Fibroblast of gingiva (primary cell): ENCODE measurements around the gene PPP1R9A.
"Not testable (repeated sequence)": the region's sequence is repeated elsewhere in the genome, so short reads cannot be mapped to it uniquely, and the experiment has no call there.

Experiments
- DNase-seq: peaks from one replicate; pipeline ENCODE4 v3.0.0-alpha.2; 2011; ENCODE audit warnings: low read depth

Gene PPP1R9A

DNA sequence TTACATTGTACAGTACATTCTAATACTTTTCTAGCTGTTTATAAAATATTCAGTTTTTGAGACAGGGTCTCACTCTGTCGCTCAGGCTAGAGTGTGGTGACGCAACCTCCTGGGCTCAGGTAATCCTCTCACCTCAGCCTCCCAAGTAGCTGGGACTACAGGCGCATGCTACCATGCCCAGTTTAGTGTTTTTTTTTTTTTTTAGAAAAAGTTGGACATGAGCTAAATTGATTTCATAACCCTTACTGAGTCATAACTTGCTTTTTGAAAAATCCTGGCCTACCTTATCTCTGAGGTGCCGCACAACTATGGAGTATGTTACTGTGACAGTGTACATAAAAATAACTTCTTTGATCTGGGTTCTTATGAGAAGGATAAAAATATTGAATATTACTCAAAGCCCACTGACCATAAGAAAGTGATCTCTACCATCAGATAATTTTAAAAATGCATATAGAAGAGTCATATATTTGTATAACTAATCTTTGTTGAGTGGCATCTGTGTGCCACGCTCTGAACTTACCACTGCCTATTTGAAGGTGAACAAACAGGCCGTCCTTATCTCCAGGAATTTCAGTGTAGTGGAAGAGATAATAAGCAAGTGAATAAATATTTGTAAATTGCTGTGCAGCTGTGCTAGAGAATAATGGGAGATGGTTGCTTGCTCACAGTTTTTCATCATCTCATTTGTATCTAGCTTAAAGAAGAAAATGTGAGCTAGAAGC, 73.2 kb downstream of the PPP1R9A start:
- no peak for DNase-seq

DNA sequence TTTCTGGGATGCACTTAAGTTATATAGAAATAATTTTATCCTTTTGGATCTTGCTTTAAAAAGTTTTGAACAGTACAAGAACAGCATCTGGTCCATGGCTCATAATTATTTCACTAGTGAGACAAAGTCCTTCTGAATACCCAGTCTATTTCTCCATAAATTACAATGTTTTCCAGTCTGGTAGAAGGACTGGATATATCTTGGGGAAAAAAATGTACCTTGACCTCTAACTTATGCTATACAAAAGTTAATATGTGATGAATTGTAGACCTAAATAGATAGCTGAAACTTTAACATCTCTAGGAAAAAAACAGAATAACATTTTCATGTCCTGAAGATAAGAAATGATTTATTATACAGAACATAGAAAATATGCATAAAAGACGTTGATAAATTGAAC, 88.5 kb downstream of the PPP1R9A start:
- DNase-seq, result no peak

DNA sequence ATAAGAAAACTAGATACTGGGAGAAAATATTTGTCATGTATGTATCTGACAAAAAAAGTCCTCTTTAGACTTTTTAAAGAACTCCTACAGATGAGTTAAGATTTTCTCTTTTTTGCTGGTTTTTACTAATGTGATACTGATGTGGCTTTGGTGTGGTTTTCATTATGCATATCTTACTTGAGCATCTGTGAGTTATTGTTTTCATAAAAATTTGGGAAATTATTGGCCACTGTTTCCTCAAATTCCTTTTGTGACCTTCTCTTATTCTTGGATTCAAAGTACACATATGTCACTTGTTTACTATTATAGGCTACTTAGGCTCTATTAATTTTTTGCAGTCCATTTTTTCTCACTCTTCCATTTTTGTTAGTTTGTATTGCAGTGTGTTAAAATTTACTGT, 89.0 kb downstream of the PPP1R9A start:
- no peak for DNase-seq

DNA sequence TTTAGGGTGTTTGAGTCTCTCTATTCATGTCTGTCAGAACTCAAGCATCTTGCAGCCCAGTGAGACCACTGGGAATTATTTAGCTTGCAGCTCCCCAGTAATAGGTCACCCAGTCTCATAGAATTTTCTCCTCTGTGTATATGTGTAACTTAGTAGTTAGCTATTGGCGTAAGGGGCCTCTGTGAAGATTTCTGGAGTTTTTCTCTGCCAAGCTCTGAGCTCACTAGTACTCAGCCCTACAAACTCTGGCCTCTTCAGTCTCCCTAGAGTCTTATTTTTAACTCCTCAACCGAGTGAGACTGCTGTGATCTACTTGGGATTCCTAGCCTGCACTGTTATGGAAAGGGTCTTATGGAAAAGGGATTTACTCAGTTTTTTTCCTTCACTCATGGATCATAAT, 90.2 kb downstream of the PPP1R9A start:
- DNase-seq, result no peak

DNA sequence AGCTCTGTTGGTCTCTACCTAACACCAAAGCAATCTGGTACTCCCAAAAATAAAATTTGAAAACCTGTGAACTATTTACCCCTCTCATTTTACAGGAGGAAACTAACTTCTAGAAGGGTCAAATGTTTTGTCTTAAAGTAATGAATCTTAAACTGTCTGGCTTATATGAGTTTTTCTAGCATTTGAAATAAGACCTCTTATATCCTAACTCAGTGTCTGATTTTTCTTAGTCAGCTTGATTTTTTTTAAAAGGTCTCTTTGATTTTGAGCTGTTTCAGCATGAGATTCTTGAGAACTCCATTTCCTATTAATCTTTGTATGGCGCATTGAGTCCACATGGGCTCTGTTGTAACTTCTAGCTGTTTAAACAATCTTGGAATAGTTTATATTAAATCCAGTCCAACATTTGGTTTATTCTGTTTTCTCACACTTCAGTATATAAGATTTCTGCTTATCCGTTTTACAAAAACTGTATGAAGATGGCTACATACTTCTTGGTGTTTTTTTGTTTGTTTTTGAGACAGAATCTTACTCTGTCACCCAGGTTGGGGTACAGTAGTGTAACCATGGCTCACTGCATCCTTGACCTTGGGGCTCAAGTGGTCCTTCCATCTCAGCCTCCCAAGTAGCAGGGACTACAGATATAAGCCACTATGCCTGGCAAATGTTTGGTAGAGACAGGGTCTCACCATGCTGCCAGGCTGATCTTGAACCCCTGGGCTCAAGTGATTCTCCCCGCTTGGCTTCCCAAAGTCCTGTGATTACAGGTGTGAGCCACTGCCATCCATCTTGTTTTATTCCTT, 91.1 kb downstream of the PPP1R9A start:
- no peak for DNase-seq

DNA sequence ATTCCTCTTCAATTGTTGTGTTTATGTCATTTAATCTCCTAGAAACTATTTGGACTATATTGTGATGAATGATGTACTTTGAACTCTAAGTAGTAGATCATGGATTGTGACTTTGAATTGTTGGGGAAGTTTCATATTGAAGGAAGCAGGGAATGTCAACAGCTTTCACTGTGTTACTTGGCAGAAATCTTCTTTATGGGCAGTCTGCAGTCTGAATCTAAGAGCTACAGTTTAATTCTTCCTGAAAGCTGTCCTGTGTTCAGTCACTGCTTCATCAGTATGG, 91.6 kb downstream of the PPP1R9A start:
- no peak for DNase-seq

DNA sequence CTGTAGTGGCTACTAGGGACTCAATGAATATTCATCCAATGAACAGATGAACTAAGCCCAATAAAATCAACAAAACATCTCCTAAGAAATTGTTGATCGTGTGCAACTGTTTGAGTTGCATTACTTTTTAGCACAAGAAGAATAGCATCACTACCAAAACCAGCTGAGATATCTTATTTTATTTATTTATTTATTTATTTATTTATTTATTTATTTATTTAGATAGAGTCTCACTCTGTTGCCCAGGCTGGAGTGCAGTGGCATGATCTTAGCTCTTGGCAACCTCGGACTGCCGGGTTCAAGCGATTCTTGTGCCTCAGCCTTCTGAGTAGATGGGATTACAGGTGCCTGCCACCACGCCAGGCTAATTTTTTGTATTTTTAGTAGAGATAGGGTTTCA, 92.2 kb downstream of the PPP1R9A start:
- not testable (repeated sequence) for DNase-seq

DNA sequence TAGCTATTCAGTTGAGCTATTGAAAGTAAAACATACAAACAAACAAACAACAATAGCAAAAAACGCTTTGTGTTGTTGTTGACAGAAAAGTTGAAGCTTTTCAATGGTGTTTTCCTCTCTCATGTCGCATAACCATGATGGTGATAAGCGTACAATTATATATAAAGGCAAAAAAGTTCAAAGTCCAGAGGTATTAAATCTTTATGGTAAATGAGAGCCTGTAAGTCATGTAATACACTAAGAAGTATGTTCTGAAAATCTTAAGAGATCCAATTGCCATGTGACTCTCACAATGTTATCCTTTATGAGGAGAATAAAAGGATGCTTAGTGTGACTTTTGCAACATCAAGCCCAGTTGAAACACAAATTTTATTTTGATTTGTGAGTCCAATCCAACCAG, 93.9 kb downstream of the PPP1R9A start:
- DNase-seq, result no peak

DNA sequence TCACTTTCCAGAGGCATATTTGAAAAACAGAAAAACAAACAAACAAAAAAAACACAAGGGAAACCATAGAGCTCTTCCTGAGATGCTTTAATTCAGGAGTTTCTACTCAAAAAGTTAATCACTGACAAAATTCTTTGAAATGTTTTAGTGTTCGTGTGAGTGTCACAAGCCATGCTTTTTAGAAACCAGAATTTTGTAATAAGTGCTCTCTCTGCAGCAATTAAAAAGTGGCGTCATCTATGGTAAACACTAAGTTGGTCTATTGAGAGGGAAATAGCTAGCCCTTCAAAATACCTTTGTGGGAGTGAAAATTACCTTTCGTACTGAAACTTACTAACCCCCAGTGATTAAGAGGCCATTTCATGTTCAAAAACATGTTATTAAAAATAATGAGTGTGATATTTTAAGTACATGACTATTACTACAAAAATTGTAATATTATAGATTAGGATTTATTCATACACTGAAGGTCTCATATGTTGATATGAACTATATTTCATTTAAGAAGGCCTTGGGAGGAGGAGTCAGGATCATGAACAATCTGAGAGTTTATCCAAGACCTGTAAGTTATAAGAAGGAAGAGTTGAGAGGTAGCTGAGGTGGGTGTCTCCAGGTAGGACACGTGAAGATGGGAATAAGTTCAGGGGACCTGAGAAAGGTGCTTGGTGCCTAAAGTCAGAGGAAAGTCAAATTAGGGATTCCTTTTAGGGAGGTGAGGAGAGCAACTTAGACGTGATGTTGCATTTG, 94.6 kb downstream of the PPP1R9A start:
- DNase-seq, result no peak

DNA sequence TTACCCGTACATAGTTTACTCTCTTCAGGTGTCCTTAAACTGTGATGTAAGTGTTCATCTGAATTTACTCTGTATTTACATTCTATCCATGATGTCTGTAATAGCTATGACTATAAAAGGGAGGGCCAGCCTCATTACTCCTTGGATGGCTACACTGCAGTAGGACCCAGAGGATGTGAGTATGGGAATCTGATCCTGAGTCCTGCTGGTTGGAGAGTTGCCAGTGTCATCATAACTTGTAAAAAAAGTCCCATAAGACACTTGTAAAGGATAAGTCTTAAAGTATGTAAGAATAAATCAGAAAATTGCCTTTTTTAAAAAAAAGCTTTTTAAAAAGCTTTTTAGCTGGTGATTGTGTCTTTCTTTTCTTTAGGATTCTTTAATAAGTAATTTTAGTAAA, 95.4 kb downstream of the PPP1R9A start:
- DNase-seq, result no peak

DNA sequence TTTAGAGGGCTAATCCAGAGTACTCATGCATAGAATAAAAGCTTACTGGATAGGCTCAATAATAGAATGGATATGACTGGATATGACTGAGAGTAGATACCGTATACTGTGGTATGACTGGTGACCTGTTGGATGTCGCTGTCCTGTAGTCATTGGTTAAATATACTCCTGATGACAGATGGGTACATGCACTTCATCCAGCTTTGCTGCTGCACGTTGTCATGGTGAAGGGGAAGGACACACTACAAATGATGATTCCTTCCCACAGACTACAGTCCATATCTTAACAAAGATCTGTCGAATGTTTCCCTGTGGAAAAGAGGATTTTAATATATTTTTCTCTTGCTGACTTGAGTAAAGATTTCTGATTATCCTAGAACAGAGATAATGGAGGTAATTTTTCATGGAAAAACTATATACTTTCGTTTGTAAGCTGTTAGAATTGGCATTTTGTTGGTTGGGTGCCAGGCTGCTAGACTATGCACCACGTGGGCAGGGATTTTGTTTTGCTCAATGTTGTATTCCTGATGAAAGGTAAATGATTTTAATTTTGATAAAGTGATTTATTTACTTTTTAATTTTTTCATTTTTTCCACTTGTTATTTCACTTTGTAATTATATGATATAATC, 97.3 kb downstream of the PPP1R9A start:
- DNase-seq, result no peak

DNA sequence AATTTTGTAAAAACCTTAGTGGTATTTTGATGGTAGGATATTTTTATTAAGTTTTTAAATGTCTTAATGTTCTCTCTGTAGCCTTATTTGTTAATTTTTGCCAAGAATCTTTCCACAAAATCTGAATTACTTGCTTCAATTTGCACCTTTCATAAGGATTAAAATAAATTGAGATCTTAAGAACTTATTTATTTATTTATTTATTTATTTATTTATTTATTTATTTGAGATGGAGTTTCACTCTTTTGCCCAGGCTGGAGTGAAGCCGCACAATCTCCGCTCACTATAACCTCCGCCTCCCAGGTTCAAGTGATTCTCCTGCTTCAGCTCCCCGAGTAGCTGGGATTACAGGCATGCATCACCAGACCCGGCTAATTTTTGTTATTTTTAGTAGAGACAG, 98.6 kb downstream of the PPP1R9A start:
- no peak for DNase-seq

DNA sequence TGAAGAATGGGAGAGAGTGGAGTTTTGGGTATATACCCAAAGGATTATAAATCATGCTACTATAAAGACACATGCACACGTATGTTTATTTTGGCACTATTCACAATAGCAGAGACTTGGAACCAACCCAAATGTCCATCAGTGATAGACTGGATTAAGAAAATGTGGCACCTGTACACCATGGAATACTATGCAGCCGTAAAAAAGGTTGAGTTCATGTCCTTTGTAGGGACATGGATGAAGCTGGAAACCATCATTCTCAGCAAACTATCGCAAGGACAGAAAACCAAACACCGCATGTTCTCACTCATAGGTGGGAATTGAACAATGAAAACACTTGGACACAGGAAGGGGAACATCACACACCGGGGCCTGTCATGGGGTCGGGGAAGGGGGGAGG, 101.4 kb downstream of the PPP1R9A start:
- not testable (repeated sequence) for DNase-seq

DNA sequence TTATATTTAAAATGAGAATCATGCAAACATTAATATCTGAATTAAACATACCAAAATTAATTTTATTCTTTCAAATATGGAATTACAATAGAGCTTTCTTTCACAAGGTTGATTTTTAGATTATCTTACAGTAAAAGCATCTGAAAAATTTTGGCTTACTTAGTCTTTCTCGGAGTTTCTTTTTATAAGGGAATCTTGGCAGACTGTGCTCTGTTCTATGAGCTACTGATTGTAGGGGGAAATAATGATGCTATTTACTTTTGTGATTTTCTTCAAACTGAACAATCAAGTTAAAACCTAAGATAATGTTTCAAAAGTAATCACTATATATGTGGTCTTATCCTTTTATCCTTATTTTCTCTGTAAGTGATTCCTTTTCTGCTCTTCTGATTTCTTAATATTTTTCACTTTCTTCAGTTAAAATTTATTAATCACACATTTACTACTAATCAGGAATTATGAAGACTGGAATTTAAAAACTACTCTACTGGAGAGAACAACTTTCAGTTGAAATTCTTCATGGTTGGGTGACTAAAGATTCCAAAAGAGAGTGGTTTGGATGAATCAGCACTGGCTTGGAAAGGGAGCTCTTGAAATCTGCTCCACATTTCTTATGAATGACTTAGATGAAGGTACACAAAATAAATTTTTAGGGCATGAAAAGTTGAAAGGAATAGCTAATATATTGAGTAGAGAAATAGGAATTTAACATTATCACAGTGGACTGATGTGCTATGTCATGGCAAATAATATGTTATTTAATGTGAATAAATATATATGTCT, 103.9 kb downstream of the PPP1R9A start:
- peak; percentile 2 for DNase-seq

DNA sequence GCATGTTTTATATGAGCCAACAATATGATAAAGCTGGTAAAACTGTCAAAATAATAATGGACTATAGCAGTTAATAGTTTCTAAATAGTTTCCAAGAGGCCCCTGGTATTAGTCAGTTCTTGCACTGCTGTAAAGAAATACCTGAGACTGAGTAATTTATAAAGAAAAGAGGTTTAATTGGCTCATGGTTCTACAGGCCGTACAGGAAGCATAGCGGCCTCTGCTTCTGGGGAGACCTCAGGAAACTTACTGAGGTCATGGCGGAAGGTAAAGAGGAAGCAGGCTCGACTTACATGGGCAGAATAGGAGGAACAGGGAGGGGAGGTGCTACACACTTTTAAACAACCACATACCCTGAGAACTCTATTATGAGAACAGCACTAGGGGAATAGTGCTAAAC, 104.6 kb downstream of the PPP1R9A start:
- DNase-seq, result no peak

DNA sequence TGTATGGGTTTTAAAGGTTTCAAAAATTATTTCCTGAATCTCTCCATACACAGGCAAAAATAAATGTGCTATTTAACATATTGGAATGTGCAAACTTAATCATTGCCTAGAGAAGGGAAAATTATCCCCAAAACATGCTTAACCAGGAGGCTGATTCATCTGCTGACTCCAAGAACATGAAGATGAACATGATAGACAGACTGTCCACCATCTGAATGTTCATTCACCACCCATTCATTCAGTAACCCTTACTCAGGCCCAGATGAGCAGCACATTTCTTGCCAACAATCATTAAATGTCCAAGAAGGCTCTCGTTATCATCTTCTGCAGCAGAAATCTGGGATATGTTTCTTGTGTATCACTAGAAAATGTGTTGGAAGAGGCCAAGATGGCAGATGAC, 110.6 kb downstream of the PPP1R9A start:
- DNase-seq, result no peak

DNA sequence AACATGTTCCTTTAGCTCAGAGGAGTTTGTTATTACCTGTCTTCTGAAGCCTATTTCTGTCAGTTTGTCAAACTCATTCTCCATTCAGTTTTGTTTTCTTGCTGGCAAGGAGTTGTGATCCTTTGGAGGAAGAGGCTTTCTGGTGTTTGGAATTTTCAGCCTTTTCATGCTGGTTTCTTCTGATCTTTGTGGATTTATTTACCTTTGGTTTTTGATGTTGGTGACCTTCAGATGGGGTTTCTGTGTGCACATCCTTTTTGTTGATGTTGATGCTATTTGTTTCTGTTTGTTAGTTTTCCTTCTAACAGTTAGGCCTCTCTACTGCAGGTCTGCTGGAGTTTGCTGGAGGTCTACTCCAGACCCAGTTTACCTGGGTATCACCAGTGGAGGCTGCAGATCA, 118.6 kb downstream of the PPP1R9A start:
- no peak for DNase-seq

DNA sequence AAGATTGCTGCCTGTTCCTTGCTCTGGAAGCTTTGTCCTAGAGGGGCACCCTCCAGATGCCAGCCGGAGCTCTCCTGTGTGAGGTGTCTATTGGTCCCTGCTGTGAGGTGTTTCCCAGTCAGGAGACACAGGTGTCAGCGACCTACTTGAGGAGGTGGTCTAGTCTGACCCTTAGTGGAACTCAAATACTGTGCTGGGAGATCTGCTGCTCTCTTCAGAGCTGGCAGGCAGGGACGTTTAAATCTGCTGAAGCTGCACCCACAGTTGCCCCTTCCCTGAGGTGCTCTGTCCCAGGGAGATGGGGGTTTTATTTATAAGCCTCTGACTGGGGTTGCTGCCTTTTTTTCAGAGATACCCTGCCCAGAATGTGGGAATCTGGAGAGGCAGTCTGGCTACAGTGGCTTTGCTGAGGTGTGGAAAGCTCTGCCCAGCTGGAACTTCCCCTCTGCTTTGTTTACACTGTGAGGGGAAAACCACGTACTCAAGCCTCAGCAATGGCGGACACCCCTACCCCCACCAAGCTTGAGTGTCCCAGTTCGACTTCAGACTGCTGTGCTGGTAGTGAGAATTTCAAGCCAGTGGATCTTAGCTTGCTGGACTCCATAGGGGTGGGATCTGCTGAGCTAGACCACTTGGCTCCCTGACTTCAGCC, 119.2 kb downstream of the PPP1R9A start:
- no peak for DNase-seq

DNA sequence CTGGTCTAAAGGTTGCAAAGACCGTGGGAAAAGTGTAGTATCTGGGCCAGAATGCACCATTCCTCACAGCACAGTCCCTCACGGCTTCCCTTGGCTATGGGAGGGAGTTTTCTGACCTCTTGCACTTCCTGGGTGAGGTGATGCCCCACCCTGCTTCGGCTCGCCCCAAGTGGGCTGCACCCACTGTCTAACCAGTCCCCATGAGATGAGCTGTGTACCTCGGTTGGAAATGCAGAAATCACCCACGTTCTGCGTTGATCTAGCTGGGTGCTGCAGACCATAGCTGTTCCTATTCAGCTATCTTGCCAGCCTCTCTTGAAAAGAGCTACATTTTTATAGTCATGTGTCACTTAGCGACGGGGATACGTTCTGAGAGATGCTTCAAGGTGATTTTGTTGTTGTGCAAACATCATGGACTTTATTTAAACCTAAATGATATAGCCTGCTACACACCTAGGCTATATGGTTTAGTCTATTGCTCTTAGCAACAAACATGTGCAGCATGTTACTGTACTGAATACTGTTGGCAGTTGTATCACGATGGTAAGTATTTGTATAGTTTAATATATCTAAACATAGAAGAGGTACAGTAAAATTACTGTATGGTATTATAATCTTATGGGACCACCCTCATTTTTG, 120.0 kb downstream of the PPP1R9A start:
- DNase-seq, result no peak

DNA sequence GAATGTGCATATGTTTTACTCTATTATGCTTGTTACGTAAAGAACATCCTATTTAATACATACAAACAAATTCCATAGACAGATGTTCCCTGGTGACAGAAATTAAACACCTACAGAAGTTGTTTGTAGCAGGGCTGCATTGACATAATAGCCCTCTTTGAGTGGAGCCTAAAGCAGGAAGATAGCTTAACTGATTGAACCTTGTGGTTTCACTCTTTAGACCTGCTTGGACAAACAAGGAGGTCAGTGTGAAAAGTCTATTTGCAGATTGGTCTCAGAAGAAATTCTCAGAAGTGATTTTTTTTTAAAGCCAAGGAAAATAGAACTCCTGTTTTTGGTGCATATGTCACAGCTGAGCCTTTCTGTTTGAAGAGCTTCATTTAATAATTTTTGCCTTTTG, 121.3 kb downstream of the PPP1R9A start:
- DNase-seq, result no peak

DNA sequence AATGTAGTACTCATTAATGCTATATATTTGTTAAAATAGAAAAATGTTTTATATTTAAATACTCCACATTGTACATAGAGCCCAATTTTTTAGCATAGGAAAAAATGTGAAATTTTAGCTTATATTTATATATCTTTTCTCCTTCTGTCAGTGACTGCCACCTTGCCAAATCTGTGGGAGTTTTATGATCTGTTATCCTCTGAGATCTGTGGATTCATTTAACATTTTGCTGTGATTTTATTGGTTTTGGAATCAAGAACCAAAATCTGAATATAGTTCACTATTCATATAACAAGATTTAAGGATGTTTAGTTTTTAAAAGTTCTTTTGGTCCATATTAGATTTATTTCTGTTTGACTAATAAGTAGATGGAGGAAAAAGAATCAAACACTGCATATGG, 127.9 kb downstream of the PPP1R9A start:
- no peak for DNase-seq
